Stimulated activated CD8-positive, alpha-beta memory T cell treated with anti-CD3 and anti-CD28 coated beads, Interleukin-4, amount 100 ng/mL, for 4 hours (primary cell): Measurements from ENCODE around the gene LRRN3.

Source experiments
- DNase-seq, 2 donors: peaks; one replicate each; pipeline ENCODE4 v3.0.0-alpha.2; 2020; ENCODE audit warnings: low read depth in 2 of 2, low spot score in 1 of 2

The LRRN3 gene

GRCh38 chr7:111159426-111159825 lies 68.5 kb downstream of the LRRN3 start:
- no peak for DNase-seq

- DNase-seq: no peak
Observed at GRCh38 chr7:111160297-111160696, 69.4 kb downstream of the LRRN3 start.

- no peak for DNase-seq
Observed at GRCh38 chr7:111162692-111163091, 71.8 kb downstream of the LRRN3 start.

GRCh38 chr7:111164442-111164841 lies 73.5 kb downstream of the LRRN3 start:
- DNase-seq: no peak

- no peak for DNase-seq
Observed at GRCh38 chr7:111168182-111168581, 77.3 kb downstream of the LRRN3 start.

GRCh38 chr7:111172564-111173257 lies 81.8 kb downstream of the LRRN3 start:
- no peak for DNase-seq

GRCh38 chr7:111173528-111173927 lies 82.6 kb downstream of the LRRN3 start:
- no peak for DNase-seq

GRCh38 chr7:111173990-111174389 lies 83.1 kb downstream of the LRRN3 start:
- DNase-seq: no peak

- DNase-seq: no peak
Observed at GRCh38 chr7:111174510-111174909, 83.6 kb downstream of the LRRN3 start.
